Measurements from ENCODE around the gene SPNS1.

- TF ChIP-seq POLR2A (IDR thresholded peaks at IDR 0.05; ENCODE audit: low read length): no peak
- TF ChIP-seq GATA1 (IDR thresholded peaks at IDR 0.05; ENCODE audit: low read depth, low read length): no peak
These were observed 49.7 kb downstream of the SPNS1 start for GRCh38 chr16:29024278-29024677.
